Immature natural killer cell (primary cell): ENCODE measurements around the gene SPATA6. TPM values are rescaled to one million over a fixed set of nuclear protein-coding genes. Genes with fewer than 3 reads are reported as not detected.

Source experiments
- DNase-seq, 3 donors: peaks; one replicate each; pipeline ENCODE4 v3.0.0; 2022; ENCODE audit warnings: mixed read lengths in 1 of 3
- H3K27ac Mint-ChIP-seq, 6 donors: one replicate each; pipeline ENCODE4 v1.8.0; 2020; ENCODE audit warnings: mixed read lengths in 6 of 6, mild to moderate bottlenecking in 5 of 6, inconsistent platforms in 4 of 6, moderate library complexity in 3 of 6
- H3K27me3 Mint-ChIP-seq, 3 donors: one replicate each; pipeline ENCODE4 v1.8.0; 2020 to 2021; ENCODE audit warnings: low read depth in 3 of 3, mild to moderate bottlenecking in 3 of 3, mixed read lengths in 3 of 3, moderate library complexity in 3 of 3, inconsistent platforms in 1 of 3
- H3K36me3 Mint-ChIP-seq, 3 donors: one replicate each; pipeline ENCODE4 v1.8.0; 2020; ENCODE audit warnings: mixed read lengths in 3 of 3, inconsistent platforms in 2 of 3, mild to moderate bottlenecking in 2 of 3
- H3K4me1 Mint-ChIP-seq, 2 donors: one replicate each; pipeline ENCODE4 v1.8.0; 2020; ENCODE audit warnings: inconsistent platforms in 2 of 2, mild to moderate bottlenecking in 2 of 2, mixed read lengths in 2 of 2, moderate library complexity in 1 of 2
- H3K4me3 Mint-ChIP-seq, 5 donors: one replicate each; pipeline ENCODE4 v1.8.0; 2020; ENCODE audit warnings: mild to moderate bottlenecking in 5 of 5, mixed read lengths in 5 of 5, inconsistent platforms in 3 of 5, moderate library complexity in 3 of 5
- H3K9me3 Mint-ChIP-seq, 6 donors: one replicate each; pipeline ENCODE4 v1.8.0; 2020; ENCODE audit warnings: mild to moderate bottlenecking in 6 of 6, mixed read lengths in 6 of 6, inconsistent platforms in 4 of 6, moderate library complexity in 3 of 6
- polyA plus RNA-seq, 3 donors: library from polyadenylated mRNA; unstranded; fragments of 300-500 nt; fragmentation: Illumina TruSeq; gene quantifications; one replicate each; pipeline ENCODE4 v1.2.3, GENCODE V29; 2021

Gene SPATA6
- polyA plus RNA-seq, 3 donors from 2014 or later, result 1.1 to 2.5 TPM; not detected in 1

GRCh38 chr1:48250572-48250971 is 221.4 kb downstream of the SPATA6 start:
- Mint-ChIP-seq H3K4me1 (peaks cover 44 to 75% of the 10 kb centered on the region in 2 donors), H3K4me3 (no peak overlapping the region), H3K36me3 (no peaks in the 10 kb centered on the region), H3K9me3 (no peaks in the 10 kb centered on the region), H3K27me3 (peaks cover 0 to 1% (median 0%) of the 10 kb centered on the region in 3 donors), H3K27ac (peak overlapping the region in 2 of 6 donors; percentile 3 to 62)
- no peak for DNase-seq

- H3K4me1 Mint-ChIP-seq, result peaks cover 49 to 81% of the 10 kb centered on the region in 2 donors
- H3K27me3 Mint-ChIP-seq, result peaks cover 0 to 1% (median 0%) of the 10 kb centered on the region in 3 donors
- DNase-seq, result no peak
- no peak overlapping the region for H3K4me3 Mint-ChIP-seq
- H3K36me3 Mint-ChIP-seq, result no peaks in the 10 kb centered on the region
- no peaks in the 10 kb centered on the region for H3K9me3 Mint-ChIP-seq
- H3K27ac Mint-ChIP-seq, result peak overlapping the region in 1 of 6 donors; percentile 28
Observed at GRCh38 chr1:48249868-48250267, 222.1 kb downstream of the SPATA6 start.

GRCh38 chr1:48248356-48248755 is 223.6 kb downstream of the SPATA6 start:
- no peak for DNase-seq
- Mint-ChIP-seq H3K4me3 (no peak overlapping the region), H3K27me3 (no peaks in the 10 kb centered on the region), H3K27ac (no peak overlapping the region), H3K36me3 (no peaks in the 10 kb centered on the region), H3K4me1 (peaks cover 46 to 78% of the 10 kb centered on the region in 2 donors), H3K9me3 (no peaks in the 10 kb centered on the region)

GRCh38 chr1:48246727-48247126 is 225.3 kb downstream of the SPATA6 start:
- Mint-ChIP-seq H3K4me3 (no peak overlapping the region), H3K27me3 (no peaks in the 10 kb centered on the region), H3K27ac (peak overlapping the region in 2 of 6 donors; percentile 5 to 42), H3K36me3 (no peaks in the 10 kb centered on the region), H3K9me3 (no peaks in the 10 kb centered on the region), H3K4me1 (peaks cover 30 to 62% of the 10 kb centered on the region in 2 donors)
- DNase-seq, result no peak

Other genes starting within 250 kb of the SPATA6 start
- not detected for gene SLC5A9, start 249.5 kb downstream of the SPATA6 start, polyA plus RNA-seq